HG03442 (cell line): Measurements from ENCODE around the gene SAMD4B.

Source experiments
- ATAC-seq: cut with Tn5 transposase; IDR thresholded peaks from one replicate; pipeline ENCODE4 v1.9.1; 2021; ENCODE audit warnings: mild to moderate bottlenecking, moderate library complexity; ENCODE audit not compliant: unreplicated experiment

SAMD4B gene

DNA sequence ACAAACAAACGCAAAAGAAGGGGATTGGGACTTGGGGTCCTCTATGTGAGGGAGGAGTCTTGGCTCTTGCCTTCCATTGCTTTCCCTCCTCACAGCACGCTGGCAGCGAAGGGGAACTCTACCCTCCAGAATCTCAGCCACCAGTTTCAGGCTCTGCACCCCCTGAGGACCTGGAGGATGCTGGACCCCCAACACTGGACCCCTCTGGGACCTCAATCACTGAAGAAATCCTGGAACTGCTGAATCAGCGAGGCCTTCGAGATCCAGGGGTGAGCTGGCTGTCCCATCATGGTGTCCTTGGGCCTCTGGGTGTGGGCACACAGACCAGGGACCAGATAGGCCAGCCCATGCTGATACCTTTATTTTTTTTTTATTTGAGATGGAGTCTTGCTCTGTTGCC is 79.8 kb downstream of the SAMD4B start:
- no peak for ATAC-seq

- ATAC-seq = no peak
Observed at GRCh38 chr19:39423258-39424086, 81.3 kb downstream of the SAMD4B start.

- no peak for ATAC-seq
Observed at GRCh38 chr19:39424934-39425333, 82.7 kb downstream of the SAMD4B start.

GRCh38 chr19:39425744-39426143 is 83.5 kb downstream of the SAMD4B start:
- no peak for ATAC-seq

- no peak for ATAC-seq
Observed at GRCh38 chr19:39426170-39426569, 83.9 kb downstream of the SAMD4B start.

- no peak for ATAC-seq
Observed at GRCh38 chr19:39427707-39428106, 85.5 kb downstream of the SAMD4B start.

DNA sequence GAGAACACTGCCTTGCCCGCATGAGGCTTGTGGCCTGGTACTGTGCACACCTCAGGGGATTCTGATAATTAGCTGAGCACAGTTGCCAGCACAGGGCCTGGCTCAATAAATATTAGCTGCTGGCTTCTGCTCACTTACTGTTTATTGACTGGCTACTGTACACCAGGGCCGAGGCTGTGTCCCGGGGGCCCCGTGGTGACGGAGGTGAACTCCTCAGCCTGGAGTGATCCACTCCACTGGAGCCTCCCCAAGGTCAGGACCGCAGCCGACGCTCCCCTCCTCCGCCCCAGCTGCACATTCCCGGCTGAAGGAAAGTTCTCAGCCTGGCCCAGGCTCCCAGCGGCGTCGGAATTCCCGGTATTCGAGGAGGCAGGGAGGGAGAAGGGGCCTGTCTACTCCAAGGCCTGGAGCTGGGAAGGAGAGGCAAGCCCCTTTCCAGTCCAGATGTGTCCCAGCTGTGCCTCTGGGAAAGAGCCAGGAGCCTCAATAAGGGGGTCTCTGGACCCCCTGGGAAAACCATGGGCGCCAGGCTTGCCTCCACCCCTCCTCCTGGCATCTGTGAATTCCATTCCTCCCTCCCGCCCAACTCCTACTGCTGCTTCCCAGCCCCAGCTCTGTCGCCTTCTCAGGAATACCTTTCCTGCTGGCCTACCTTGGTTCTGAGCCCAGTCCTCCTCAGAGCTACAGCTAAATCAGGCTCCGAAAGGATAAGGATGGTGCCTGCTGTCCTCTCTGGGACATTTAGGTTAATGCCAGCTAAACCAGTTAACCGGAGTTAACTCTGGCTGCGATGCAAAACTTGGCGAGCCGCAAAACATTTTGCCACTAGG is 86.3 kb downstream of the SAMD4B start:
- no peak for ATAC-seq

DNA sequence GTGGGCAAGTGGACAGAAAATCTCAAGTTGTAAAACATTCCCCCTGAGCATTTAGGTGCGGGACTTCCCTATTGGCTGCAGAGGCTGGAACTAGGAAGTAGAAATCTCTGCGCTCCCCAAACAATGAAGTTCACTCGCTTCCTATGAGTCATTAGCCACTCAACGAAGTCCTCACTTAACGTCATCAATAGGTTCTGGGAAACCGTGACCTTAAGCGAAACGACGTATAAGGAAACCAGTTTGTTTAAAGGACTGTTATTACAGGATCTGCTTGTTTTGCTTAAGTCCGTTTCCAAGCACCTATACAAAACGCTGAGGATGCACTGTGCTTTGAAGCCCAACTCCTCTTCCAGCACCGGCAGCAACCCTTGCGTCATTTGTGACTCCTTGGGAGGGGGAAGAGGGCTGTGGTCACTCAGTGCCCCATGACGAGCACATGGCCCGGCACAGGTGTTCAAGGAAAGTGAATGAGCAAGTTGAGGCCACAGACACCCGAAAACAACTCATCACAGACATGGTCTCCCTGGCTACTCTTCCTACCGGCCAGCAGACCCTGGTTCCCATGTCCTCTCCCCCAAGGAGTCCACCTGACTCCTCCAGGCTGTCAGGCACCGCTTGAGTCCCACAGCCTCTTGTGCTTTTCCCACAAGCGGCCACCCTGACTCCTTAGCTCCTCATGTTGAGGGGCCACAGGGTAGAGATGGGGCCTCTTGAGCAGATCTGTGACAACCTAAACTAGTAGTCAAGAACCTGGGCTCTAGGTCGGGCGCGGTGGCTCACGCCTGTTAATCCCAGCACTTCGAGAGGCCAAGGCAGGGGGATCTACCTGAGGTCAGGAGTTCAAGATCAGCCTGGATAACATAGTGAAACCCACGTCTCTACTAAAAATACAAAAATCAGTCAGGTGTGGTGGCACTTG is 88.7 kb downstream of the SAMD4B start:
- ATAC-seq = no peak

GRCh38 chr19:39432677-39433025 is 90.4 kb downstream of the SAMD4B start:
- ATAC-seq = no peak

GRCh38 chr19:39433480-39434079 is 91.4 kb downstream of the SAMD4B start:
- ATAC-seq = no peak

- ATAC-seq = no peak
Observed at GRCh38 chr19:39434123-39435076, 92.2 kb downstream of the SAMD4B start.
